K562 (cell line): Measurements from ENCODE around the gene GINS2. TPM values are rescaled to one million over a fixed set of nuclear protein-coding genes. Genes with fewer than 3 reads are reported as not detected.
A peak's percentile ranks its signal among the peaks of the same experiment; 100 is the strongest.

Experiments used
- ATAC-seq: fragments of 200-7000 bp; cut with Tn5 transposase; 3 replicates; pipeline ENCODE4 v1.9.1; 2020; ENCODE audit warnings: moderate library complexity
- BruUV-seq: library from RNA; stranded (reverse); fragments of 400-500 nt; replicated peaks from 2 replicates; lab custom pipeline; 2021; lab: Mats Ljungman, UMichigan
- CTCF ChIA-PET: fragments of 300-600 bp; formaldehyde crosslinking; extraction: SDS; loops from one replicate; lab custom pipeline; 2021; ENCODE audit warnings: low intra/inter-chr PET ratio; lab: Yijun Ruan, JAX
- POLR2A ChIA-PET: fragments of 300-600, 350-650 bp; sonication (Branson Sonifier 250); formaldehyde crosslinking; extraction: SDS; loops from one replicate; lab custom pipeline; 2021; ENCODE audit warnings: antibody characterized with exemption, inconsistent platforms; lab: Yijun Ruan, JAX
- DNase-seq, 4 experiments: peaks; one replicate each; pipeline versions ENCODE4 v3.0.0 to v3.0.0-alpha.2; 2011 to 2018; ENCODE audit warnings: low spot score in 3 of 4, mixed read lengths in 3 of 4; ENCODE audit errors: extremely low read depth in 1 of 4
- FAIRE-seq: peaks from 2 replicates; lab custom pipeline; 2011; peaks lifted over from hg19 to GRCh38; lab: Jason Lieb, UNC
- H2AFZ ChIP-seq: 2 replicates; pipeline ENCODE4 v1.6.0; 2011; ENCODE audit warnings: low read depth, low read length, control low read depth, inconsistent platforms
- H3K27ac ChIP-seq: fragments of 200-600 bp; 3 replicates; pipeline ENCODE4 v1.8.0; 2011; ENCODE audit warnings: low read depth, mild to moderate bottlenecking, control low read depth, inconsistent platforms, low read length, moderate library complexity, mixed read lengths; ENCODE audit errors: extremely low read depth
- H3K27me3 ChIP-seq, 2 experiments: fragments of 300-600 bp in 1 of 2; 2 replicates in 1 of 2; 3 replicates in 1 of 2; pipeline versions ENCODE4 v1.6.0 to v1.8.0; 2011; ENCODE audit warnings: inconsistent platforms in 2 of 2, low read length in 2 of 2, mild to moderate bottlenecking in 1 of 2, mixed read lengths in 1 of 2, moderate library complexity in 1 of 2; ENCODE audit not compliant: control insufficient read depth in 2 of 2, insufficient read depth in 2 of 2
- H3K36me3 ChIP-seq: fragments of 300-600 bp; 3 replicates; pipeline ENCODE4 v1.8.0; 2011; ENCODE audit warnings: mild to moderate bottlenecking, low read length, inconsistent platforms; ENCODE audit not compliant: control insufficient read depth, insufficient read depth
- H3K4me1 ChIP-seq, 2 experiments: fragments of 200-600 bp in 1 of 2; replicated peaks in 1 of 2; 2 replicates in 1 of 2; 3 replicates in 1 of 2; pipeline versions ENCODE4 v1.5.1 to v1.8.0; 2011; ENCODE audit warnings: inconsistent platforms in 2 of 2, low read length in 2 of 2, mild to moderate bottlenecking in 1 of 2, mixed read lengths in 1 of 2, moderate library complexity in 1 of 2; ENCODE audit not compliant: control insufficient read depth in 2 of 2, insufficient read depth in 2 of 2
- H3K4me2 ChIP-seq: 2 replicates; pipeline ENCODE4 v1.6.1; 2011; ENCODE audit warnings: low read length, control low read depth, inconsistent platforms, mixed read lengths; ENCODE audit not compliant: insufficient read depth
- H3K4me3 ChIP-seq: fragments of 200-600 bp; sonication (generic), shearing (Covaris generic); 2 replicates; pipeline ENCODE4 v1.5.1; 2016; ENCODE audit warnings: control low read depth, inconsistent platforms
- H3K79me2 ChIP-seq: fragments of 200-600 bp; 3 replicates; pipeline ENCODE4 v1.8.0; 2011; ENCODE audit warnings: low read length, inconsistent platforms; ENCODE audit not compliant: control insufficient read depth, insufficient read depth
- H3K9ac ChIP-seq, 2 experiments: 2 replicates each; pipeline versions ENCODE4 v1.6.0 to v1.6.1; 2011; ENCODE audit warnings: low read depth in 2 of 2, low read length in 2 of 2, control low read depth in 1 of 2, inconsistent platforms in 1 of 2, mild to moderate bottlenecking in 1 of 2, mixed read lengths in 1 of 2; ENCODE audit not compliant: insufficient read depth in 1 of 2
- H3K9me1 ChIP-seq: one replicate; pipeline ENCODE4 v1.6.0; 2011; ENCODE audit warnings: inconsistent platforms, mild to moderate bottlenecking, low read length, moderate library complexity; ENCODE audit not compliant: control insufficient read depth, insufficient read depth
- H3K9me3 ChIP-seq: replicated peaks from 2 replicates; pipeline ENCODE4 v1.5.1; 2011; ENCODE audit warnings: low read depth, low read length, inconsistent platforms; ENCODE audit not compliant: control insufficient read depth, insufficient read depth
- H4K20me1 ChIP-seq: replicated peaks from 2 replicates; pipeline ENCODE4 v1.6.1; 2011; ENCODE audit warnings: low read length, inconsistent platforms, mixed read lengths; ENCODE audit not compliant: control insufficient read depth, insufficient read depth
- MBD1 ChIP-seq: fragments of 250-450 bp; sonication (Bioruptor Pico); IDR thresholded peaks from 2 replicates; pipeline ENCODE4 v1.8.0; 2022; ENCODE audit warnings: inconsistent platforms
- POLR2A ChIP-seq: fragments of 450-650 bp; conservative IDR thresholded peaks from 2 replicates; pipeline ENCODE4 v1.6.1; 2016
- POLR2G ChIP-seq: fragments of 200-400 bp; formaldehyde crosslinking; IDR thresholded peaks from 2 replicates; pipeline ENCODE4 v1.6.1; 2017; ENCODE audit warnings: low read depth, mild to moderate bottlenecking, antibody characterized with exemption, low read length, moderate library complexity
- RBM22 ChIP-seq: fragments of 200-400 bp; formaldehyde crosslinking; IDR thresholded peaks from 2 replicates; pipeline ENCODE4 v1.6.1; 2018; ENCODE audit warnings: low read length, low read depth; ENCODE audit not compliant: poor library complexity, severe bottlenecking
- SUPT5H ChIP-seq: fragments of 450-650 bp; IDR thresholded peaks from 2 replicates; pipeline ENCODE4 v1.6.1; 2016
- WGBS: fragments of 100-300 bp; shearing (Covaris generic); methylation state at CpG from one replicate; pipeline ENCODE4 v1.1.6; 2016; ENCODE audit warnings: low coverage, mixed read lengths; ENCODE audit not compliant: insufficient coverage; ENCODE audit errors: missing lambda C conversion rate; 5-methylcytosine and 5-hydroxymethylcytosine counted together
- in situ Hi-C: fragments of 300-500 bp; cut with MboI; formaldehyde crosslinking; loops from 4 replicates; pipeline ENCODE4 v1.15.0; 2018; ENCODE audit warnings: inconsistent platforms, mixed read lengths
- intact Hi-C: fragments of 100-400 bp; cut with micrococcal nuclease; formaldehyde crosslinking; loops from 2 replicates; pipeline ENCODE4 v1.14.2; 2022
- polyA plus RNA-seq, 8 experiments: library from polyadenylated mRNA; depleted of rRNA in 4 of 8; stranded (reverse) in 5 of 8; unstranded in 3 of 8; fragments of >200 nt; fragmentation: Nextera tagmentation in 2 of 8; fragmentation: Illumina TruSeq in 1 of 8; extraction: Ambion mirVana in 2 of 8; extraction: Trizol in 1 of 8; gene quantifications; 2 replicates each; pipeline versions ENCODE4 v1.2.1 to v1.2.3, GENCODE V29; 2011 to 2014; ENCODE audit warnings: inconsistent platforms in 1 of 8, missing spikeins in 1 of 8
- total RNA-seq, 7 experiments: library from RNA; depleted of rRNA in 6 of 7; stranded (reverse); fragments of >200 nt in 6 of 7; fragmentation: Illumina TruSeq in 2 of 7; extraction: Trizol in 2 of 7; gene quantifications; 2 replicates each; pipeline versions ENCODE4 v1.2.1 to v1.2.3, GENCODE V29; 2011 to 2021; ENCODE audit warnings: low replicate concordance in 1 of 7

GINS2 gene
- total and polyA plus RNA-seq, 9 of the 15 experiments (the other 6 are each of a cell fraction or from before 2014, with no cell fraction given): 40.4 to 76.2 (median 44.6) TPM

- ATAC-seq: no peak
- Histone ChIP-seq H4K20me1 (peaks cover 73% of the 10 kb centered on the region), H2AFZ (no peak overlapping the region), H3K4me2 (no peak overlapping the region), H3K36me3 (peaks cover 97% of the 10 kb centered on the region; the same call in 2 of the 3 replicates), H3K27me3 (no peaks in the 10 kb centered on the region), H3K4me3 (no peak overlapping the region), H3K9me3 (peaks cover 5% of the 10 kb centered on the region; the same call in 1 of the 2 replicates), H3K9ac (no peak overlapping the region), H3K27ac (no peak overlapping the region), H3K4me1 (peaks cover 4 to 77% of the 10 kb centered on the region in 2 experiments; a peak in 2 of 5 replicates), H3K79me2 (peaks cover 99% of the 10 kb centered on the region), H3K9me1 (peaks cover 11% of the 10 kb centered on the region)
- POLR2A ChIA-PET: interaction anchor here (0.6 kb wide), 2 partner anchors 12 to 169 kb away, joined by 3 to 4 read pairs; no protein-coding TSS in a partner anchor
- TF ChIP-seq MBD1 (CRISPR knock-in tag) (no peak), POLR2A (peak; percentile 31; the same call in 1 of the 2 replicates), RBM22 (peak; percentile 83), POLR2G (peak; percentile 72), SUPT5H (0 out of 2 replicates have a peak, but pooled peaks have one; percentile 17)
- CTCF ChIA-PET: no interaction called here
- in situ Hi-C loops (no loop called here), intact Hi-C loops (no loop called here)
- FAIRE-seq: no peak
- BruUV-seq: no TSS peak
- WGBS: 97% methylated on average over 10 of the region's 10 CpGs
- no peak for DNase-seq
Observed at GRCh38 chr16:85629326-85629725, 59.4 kb downstream of the GINS2 start.
